Chondrocyte (in vitro differentiated cells): ENCODE data around the gene RNU5D-1. TPM values are rescaled to one million over a fixed set of nuclear protein-coding genes. Genes with fewer than 3 reads are reported as not detected.

Experiments
- DNase-seq: peaks from one replicate; pipeline ENCODE4 v3.0.0; 2021; ENCODE audit warnings: mixed read lengths, low spot score
- H3K27ac Mint-ChIP-seq: one replicate; pipeline ENCODE4 v1.8.0; 2021; ENCODE audit warnings: mild to moderate bottlenecking, moderate library complexity, mixed read lengths; ENCODE audit not compliant: unreplicated experiment
- H3K27me3 Mint-ChIP-seq: 2 replicates; pipeline ENCODE4 v1.8.0; 2021; ENCODE audit warnings: low read depth, mixed read lengths
- H3K36me3 Mint-ChIP-seq: 2 replicates; pipeline ENCODE4 v1.8.0; 2021; ENCODE audit warnings: low read depth, mixed read lengths
- H3K4me1 Mint-ChIP-seq: 2 replicates; pipeline ENCODE4 v1.8.0; 2021; ENCODE audit warnings: low read depth, mild to moderate bottlenecking, mixed read lengths
- H3K4me3 Mint-ChIP-seq: one replicate; pipeline ENCODE4 v1.8.0; 2021; ENCODE audit warnings: mild to moderate bottlenecking, moderate library complexity, mixed read lengths; ENCODE audit not compliant: unreplicated experiment
- H3K9me3 Mint-ChIP-seq: 2 replicates; pipeline ENCODE4 v1.8.0; 2021; ENCODE audit warnings: low read depth, mixed read lengths
- CTCF ChIP-seq: fragments of 200-600 bp; sonication (generic); IDR thresholded peaks from 2 replicates; pipeline ENCODE4 v1.5.0; 2021; ENCODE audit warnings: antibody characterized with exemption, mild to moderate bottlenecking, moderate library complexity
- total RNA-seq: library from RNA; stranded (reverse); gene quantifications from 3 replicates; pipeline ENCODE4 v1.2.1, GENCODE V29; 2021

RNU5D-1 gene
- total RNA-seq, 1 donor from 2014 or later = not detected

GRCh38 chr1:44685218-44685617 lies 45.8 kb downstream of the RNU5D-1 start:
- peak; percentile 21 for DNase-seq
- H3K4me3 Mint-ChIP-seq = no peak overlapping the region
- H3K36me3 Mint-ChIP-seq = no peaks in the 10 kb centered on the region
- no peak for TF ChIP-seq CTCF
- no peaks in the 10 kb centered on the region for H3K27me3 Mint-ChIP-seq
- no peaks in the 10 kb centered on the region for H3K4me1 Mint-ChIP-seq
- no peaks in the 10 kb centered on the region for H3K9me3 Mint-ChIP-seq
- no peak overlapping the region for H3K27ac Mint-ChIP-seq

DNA sequence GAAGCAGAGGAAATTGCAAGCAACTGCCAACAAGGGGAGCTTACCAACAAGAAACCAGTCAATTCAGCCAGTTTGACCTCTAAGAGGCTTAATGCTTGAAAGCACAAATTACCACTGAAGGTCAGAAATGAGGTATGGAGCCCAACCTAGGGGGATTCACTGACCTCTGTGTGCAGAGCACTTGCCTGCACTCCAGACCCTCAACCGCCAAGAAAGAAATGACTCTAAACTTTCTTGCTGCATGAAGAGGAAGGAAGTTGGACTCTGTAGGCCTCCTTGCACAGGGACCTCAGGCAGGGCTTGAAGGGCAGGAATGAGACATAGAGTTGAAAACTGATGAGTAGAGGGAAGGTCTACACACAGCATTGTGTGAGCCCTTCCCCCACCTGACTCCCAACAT lies 46.4 kb downstream of the RNU5D-1 start:
- Mint-ChIP-seq H3K4me1 (no peaks in the 10 kb centered on the region), H3K4me3 (no peak overlapping the region), H3K27me3 (no peaks in the 10 kb centered on the region), H3K36me3 (no peaks in the 10 kb centered on the region), H3K27ac (no peak overlapping the region), H3K9me3 (no peaks in the 10 kb centered on the region)
- TF ChIP-seq CTCF = no peak
- DNase-seq = peak; percentile 15

DNA sequence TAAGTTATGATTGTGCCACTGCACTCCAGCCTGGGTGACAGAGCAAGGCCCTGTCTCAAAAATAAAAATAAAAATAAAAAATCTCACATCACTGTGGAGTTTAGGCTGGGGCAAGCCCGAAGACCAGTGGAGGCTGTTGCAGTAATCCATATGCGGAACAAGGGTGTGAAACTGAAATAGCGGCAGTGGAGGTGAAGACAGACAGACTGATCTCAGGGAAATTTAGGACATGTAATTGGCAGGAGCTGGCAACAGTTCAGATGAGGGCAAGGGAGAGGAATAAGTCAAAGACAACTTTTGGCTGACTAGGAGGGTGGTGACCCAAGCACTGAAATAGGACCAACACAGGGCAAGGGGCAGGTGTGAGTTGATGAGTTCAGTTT lies 48.1 kb downstream of the RNU5D-1 start:
- Mint-ChIP-seq H3K4me1 (no peaks in the 10 kb centered on the region), H3K9me3 (no peaks in the 10 kb centered on the region), H3K4me3 (no peak overlapping the region), H3K27ac (no peak overlapping the region), H3K36me3 (no peaks in the 10 kb centered on the region), H3K27me3 (no peaks in the 10 kb centered on the region)
- TF ChIP-seq CTCF = no peak
- DNase-seq = no peak

DNA sequence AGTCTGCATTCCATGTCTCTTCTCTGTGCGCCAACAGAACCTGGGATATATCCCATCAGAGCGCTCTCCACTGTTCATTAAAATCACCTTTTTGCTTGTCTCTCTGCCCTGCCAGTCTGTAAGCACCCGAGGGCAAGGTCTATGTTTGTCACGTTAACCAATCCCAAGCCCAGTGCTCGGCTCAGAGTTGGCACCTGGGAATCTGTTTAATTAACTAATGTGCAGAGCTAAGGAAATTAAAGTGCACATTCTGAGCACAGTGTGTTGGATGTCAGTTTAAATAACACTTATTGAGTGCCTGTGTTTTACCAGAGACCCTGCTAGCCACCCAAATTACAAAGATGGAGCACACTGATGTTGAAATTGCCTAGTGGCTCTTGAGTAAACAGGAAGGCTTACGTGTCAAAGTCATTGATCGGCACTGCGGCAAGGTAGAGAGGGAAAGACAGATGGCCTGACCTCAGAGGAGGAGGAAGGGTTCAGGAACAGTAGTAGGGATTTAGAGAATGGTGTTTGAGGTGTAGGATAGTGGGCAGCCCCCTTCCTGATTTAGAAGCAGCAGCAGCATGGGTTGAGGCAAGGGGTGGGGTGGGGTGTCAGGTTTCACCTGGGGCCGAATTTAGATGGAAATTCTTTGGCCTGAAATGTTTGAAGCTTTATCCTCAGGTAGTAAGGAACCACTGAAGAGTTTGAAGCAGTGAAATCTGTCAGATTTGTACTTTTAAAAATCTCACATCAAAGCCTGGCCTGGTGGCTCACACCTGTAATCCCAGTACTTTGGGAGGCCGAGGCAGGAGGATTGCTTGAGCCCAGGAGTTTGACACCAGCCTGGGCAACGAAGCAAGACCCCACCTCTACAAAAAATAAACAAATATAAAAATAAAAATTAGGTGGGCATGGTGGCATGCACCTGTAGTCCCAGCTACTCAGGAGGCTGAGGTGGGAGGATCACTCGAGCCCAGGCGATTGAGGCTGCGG lies 48.8 kb downstream of the RNU5D-1 start:
- H3K9me3 Mint-ChIP-seq = no peaks in the 10 kb centered on the region
- H3K4me1 Mint-ChIP-seq = no peaks in the 10 kb centered on the region
- no peaks in the 10 kb centered on the region for H3K36me3 Mint-ChIP-seq
- no peak overlapping the region for H3K4me3 Mint-ChIP-seq
- DNase-seq = peak; percentile 30
- no peak overlapping the region for H3K27ac Mint-ChIP-seq
- H3K27me3 Mint-ChIP-seq = no peaks in the 10 kb centered on the region
- TF ChIP-seq CTCF = no peak

Other genes starting within 250 kb of the RNU5D-1 start
- 5.2 to 7.2 TPM (median 5.8 TPM) in 3 replicates for gene TMEM53, start 56.7 kb downstream of the RNU5D-1 start, total RNA-seq
- 1.3 to 2.1 TPM (median 1.7 TPM) in 3 replicates for gene ARMH1, start 56.5 kb downstream of the RNU5D-1 start, total RNA-seq
- 5.4 to 6.7 TPM (median 6.2 TPM) in 3 replicates for gene KIF2C, start 8.7 kb upstream of the RNU5D-1 start, total RNA-seq
- gene RPS8, start 44.4 kb upstream of the RNU5D-1 start, total RNA-seq = 1,170 to 1,234 TPM (median 1,179 TPM) in 3 replicates
- 0.19 to 0.37 TPM (median 0.33 TPM) in 3 replicates for gene BEST4, start 57.0 kb upstream of the RNU5D-1 start, total RNA-seq
- gene PLK3, start 69.2 kb upstream of the RNU5D-1 start, total RNA-seq = 24.2 to 30.0 TPM (median 29.0 TPM) in 3 replicates
- not detected in 3 replicates for gene DYNLT4, start 76.2 kb upstream of the RNU5D-1 start, total RNA-seq
- gene BTBD19, start 77.4 kb upstream of the RNU5D-1 start, total RNA-seq = 43.4 to 46.5 TPM (median 44.1 TPM) in 3 replicates
- gene PTCH2, start 112.1 kb upstream of the RNU5D-1 start, total RNA-seq = 1.3 to 2.0 TPM (median 1.3 TPM) in 3 replicates